KMS-11 (cell line): ENCODE results near the gene BIN1.

Experiments
- H2AFZ ChIP-seq: fragments of 200-600 bp; sonication (generic); 2 replicates; pipeline ENCODE4 v1.6.1; 2016; ENCODE audit warnings: antibody characterized with exemption, mixed run types, low read depth
- H3K27ac ChIP-seq: fragments of 200-600 bp; sonication (generic); 2 replicates; pipeline ENCODE4 v1.6.1; 2016; ENCODE audit warnings: mild to moderate bottlenecking, mixed run types
- H3K27me3 ChIP-seq: fragments of 200-600 bp; sonication (generic); 2 replicates; pipeline ENCODE4 v1.6.1; 2017; ENCODE audit warnings: mild to moderate bottlenecking, low read depth, mixed run types, moderate library complexity; ENCODE audit not compliant: insufficient read depth
- H3K36me3 ChIP-seq: fragments of 200-600 bp; sonication (generic); 2 replicates; pipeline ENCODE4 v1.6.1; 2017; ENCODE audit warnings: mild to moderate bottlenecking, mixed run types; ENCODE audit not compliant: insufficient read depth
- H3K4me1 ChIP-seq: fragments of 200-600 bp; sonication (generic); 2 replicates; pipeline ENCODE4 v1.6.1; 2016; ENCODE audit warnings: mild to moderate bottlenecking, low read depth, mixed run types; ENCODE audit not compliant: poor library complexity, severe bottlenecking
- H3K4me2 ChIP-seq: fragments of 200-600 bp; sonication (generic); 2 replicates; pipeline ENCODE4 v1.7.0; 2016; ENCODE audit warnings: mild to moderate bottlenecking, mixed run types
- H3K4me3 ChIP-seq: fragments of 200-600 bp; sonication (generic); IDR thresholded peaks from 2 replicates; pipeline ENCODE4 v1.6.1; 2017; ENCODE audit warnings: low read depth, low read length, mixed read lengths; ENCODE audit not compliant: insufficient read depth
- H3K79me2 ChIP-seq: fragments of 200-600 bp; sonication (generic); 2 replicates; pipeline ENCODE4 v1.6.1; 2016; ENCODE audit warnings: low read depth, mixed run types; ENCODE audit not compliant: insufficient read depth
- H3K9ac ChIP-seq: fragments of 200-600 bp; sonication (generic); 2 replicates; pipeline ENCODE4 v1.6.1; 2016; ENCODE audit warnings: mild to moderate bottlenecking, mixed run types
- H4K20me1 ChIP-seq: fragments of 200-600 bp; sonication (generic); 2 replicates; pipeline ENCODE4 v1.6.1; 2016; ENCODE audit warnings: mild to moderate bottlenecking, mixed run types; ENCODE audit not compliant: insufficient read depth
- TF ChIP-seq, protein P1 (sequence below): fragments of 200-600 bp; sonication (generic); conservative IDR thresholded peaks from 2 replicates; pipeline ENCODE4 v1.6.1; 2017; ENCODE audit warnings: low read depth, mild to moderate bottlenecking, antibody characterized with exemption, low read length, moderate library complexity, mixed read lengths

The BIN1 gene

GRCh38 chr2:127153691-127154158 lies 46.8 kb upstream of the BIN1 start:
- Histone ChIP-seq H3K27me3 (no peaks in the 10 kb centered on the region), H3K9ac (no peak overlapping the region), H4K20me1 (no peaks in the 10 kb centered on the region), H3K79me2 (no peaks in the 10 kb centered on the region), H3K36me3 (no peaks in the 10 kb centered on the region), H3K4me3 (no peak overlapping the region), H3K27ac (no peak overlapping the region), H2AFZ (no peak overlapping the region), H3K4me2 (no peak overlapping the region), H3K4me1 (no peaks in the 10 kb centered on the region)
- TF ChIP-seq, protein P1, sequence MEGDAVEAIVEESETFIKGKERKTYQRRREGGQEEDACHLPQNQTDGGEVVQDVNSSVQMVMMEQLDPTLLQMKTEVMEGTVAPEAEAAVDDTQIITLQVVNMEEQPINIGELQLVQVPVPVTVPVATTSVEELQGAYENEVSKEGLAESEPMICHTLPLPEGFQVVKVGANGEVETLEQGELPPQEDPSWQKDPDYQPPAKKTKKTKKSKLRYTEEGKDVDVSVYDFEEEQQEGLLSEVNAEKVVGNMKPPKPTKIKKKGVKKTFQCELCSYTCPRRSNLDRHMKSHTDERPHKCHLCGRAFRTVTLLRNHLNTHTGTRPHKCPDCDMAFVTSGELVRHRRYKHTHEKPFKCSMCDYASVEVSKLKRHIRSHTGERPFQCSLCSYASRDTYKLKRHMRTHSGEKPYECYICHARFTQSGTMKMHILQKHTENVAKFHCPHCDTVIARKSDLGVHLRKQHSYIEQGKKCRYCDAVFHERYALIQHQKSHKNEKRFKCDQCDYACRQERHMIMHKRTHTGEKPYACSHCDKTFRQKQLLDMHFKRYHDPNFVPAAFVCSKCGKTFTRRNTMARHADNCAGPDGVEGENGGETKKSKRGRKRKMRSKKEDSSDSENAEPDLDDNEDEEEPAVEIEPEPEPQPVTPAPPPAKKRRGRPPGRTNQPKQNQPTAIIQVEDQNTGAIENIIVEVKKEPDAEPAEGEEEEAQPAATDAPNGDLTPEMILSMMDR = no peak

DNA sequence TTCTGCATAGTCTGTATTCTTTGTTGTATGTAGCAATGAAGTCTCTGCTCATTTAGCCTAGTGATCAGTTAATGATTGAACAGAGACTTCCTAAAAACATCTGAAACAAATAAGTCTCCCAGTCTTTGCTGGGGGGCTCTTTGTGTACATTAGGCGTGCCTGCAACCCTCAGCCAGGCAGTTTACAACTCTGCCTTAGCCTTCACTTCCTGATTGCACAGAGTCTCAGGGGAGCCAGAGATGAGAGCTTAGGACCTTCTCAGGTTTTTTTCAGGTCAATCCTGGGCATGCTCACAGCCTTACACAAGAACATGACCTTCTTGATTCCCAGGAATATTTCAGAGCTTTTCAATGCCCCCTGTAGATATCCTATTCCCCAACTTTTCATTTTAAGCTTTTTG lies 44.0 kb upstream of the BIN1 start:
- Histone ChIP-seq H3K4me2 (no peak overlapping the region), H2AFZ (no peak overlapping the region), H4K20me1 (no peaks in the 10 kb centered on the region), H3K79me2 (no peaks in the 10 kb centered on the region), H3K27me3 (no peaks in the 10 kb centered on the region), H3K36me3 (no peaks in the 10 kb centered on the region), H3K27ac (no peak overlapping the region), H3K9ac (no peak overlapping the region), H3K4me3 (no peak overlapping the region), H3K4me1 (no peaks in the 10 kb centered on the region)
- TF ChIP-seq, protein P1 = no peak

GRCh38 chr2:127149384-127149783 lies 42.4 kb upstream of the BIN1 start:
- Histone ChIP-seq H4K20me1 (no peaks in the 10 kb centered on the region), H3K36me3 (no peaks in the 10 kb centered on the region), H3K4me3 (no peak overlapping the region), H3K27ac (no peak overlapping the region), H3K4me2 (no peak overlapping the region), H3K9ac (no peak overlapping the region), H2AFZ (no peak overlapping the region), H3K4me1 (no peaks in the 10 kb centered on the region), H3K27me3 (no peaks in the 10 kb centered on the region), H3K79me2 (no peaks in the 10 kb centered on the region)
- TF ChIP-seq, protein P1 = no peak

- H3K4me1 ChIP-seq = no peaks in the 10 kb centered on the region
- H3K27me3 ChIP-seq = no peaks in the 10 kb centered on the region
- TF ChIP-seq, protein P1 = no peak
- no peak overlapping the region for H3K27ac ChIP-seq
- no peak overlapping the region for H3K9ac ChIP-seq
- H3K4me2 ChIP-seq = no peak overlapping the region
- no peak overlapping the region for H2AFZ ChIP-seq
- no peaks in the 10 kb centered on the region for H4K20me1 ChIP-seq
- H3K4me3 ChIP-seq = no peak overlapping the region
- H3K36me3 ChIP-seq = no peaks in the 10 kb centered on the region
- H3K79me2 ChIP-seq = no peaks in the 10 kb centered on the region
These were observed 40.0 kb upstream of the BIN1 start for GRCh38 chr2:127146820-127147502.
